Measurements from ENCODE around the gene NCBP2. TPM values are rescaled to one million over a fixed set of nuclear protein-coding genes. Genes with fewer than 3 reads are reported as not detected.

Gene NCBP2
- polyA plus RNA-seq, 1 of the 3 experiments (the other 2 are of a cell fraction) = 128 TPM

GRCh38 chr3:196962108-196962929, 20.0 kb upstream of the NCBP2 start:
- H3K79me2 ChIP-seq (ENCODE audit: insufficient read depth) = no peaks in the 10 kb centered on the region
- no peaks in the 10 kb centered on the region for H4K20me1 ChIP-seq (ENCODE audit: insufficient read depth)
- H3K4me1 ChIP-seq (ENCODE audit: control insufficient read depth in 1 of 2, insufficient read depth in 2 of 2, low read depth in 1 of 2, low read length in 1 of 2) = no peaks in the 10 kb centered on the region
- H3K4me2 ChIP-seq = no peak overlapping the region
- H3K9ac ChIP-seq = no peak overlapping the region
- H2AFZ ChIP-seq (ENCODE audit: low read depth) = no peak overlapping the region
- ChIA-PET POLR2A (no interaction called here), CTCF (no interaction called here)
- H3K4me3 ChIP-seq (ENCODE audit: low read depth in 2 of 2, low read length in 1 of 2) = no peak overlapping the region
- DNase-seq = no peak
- no peak overlapping the region for H3K27ac ChIP-seq (ENCODE audit: low read depth in 2 of 2, low read length in 1 of 2)
- H3K9me3 ChIP-seq = no peaks in the 10 kb centered on the region
- H3F3A ChIP-seq (replicated peaks; ENCODE audit: insufficient read depth) = no peaks in the 10 kb centered on the region
- H3K9me2 ChIP-seq = no peaks in the 10 kb centered on the region
- no peak for TF ChIP-seq MXI1 (IDR thresholded peaks at IDR 0.05; ENCODE audit: low read depth, low read length)
- H3K36me3 ChIP-seq (replicated peaks in 1 of 2; ENCODE audit: control insufficient read depth in 1 of 2, insufficient read depth in 2 of 2, low read length in 1 of 2) = no peaks in the 10 kb centered on the region
- WGBS (ENCODE audit: low lambda C conversion rate) = 81% methylated on average over 9 of the region's 9 CpGs
- no peaks in the 10 kb centered on the region for H3K27me3 ChIP-seq (ENCODE audit: insufficient read depth)

GRCh38 chr3:196954832-196955231, 12.5 kb upstream of the NCBP2 start:
- CTCF ChIA-PET = interaction anchor here (0.6 to 5.4 kb wide), 3 partner anchors 12 to 426 kb away, joined by 3 to 26 read pairs (median 3); partner anchors contain the start of gene NCBP2
- TF ChIP-seq GABPA (IDR thresholded peaks at IDR 0.05; ENCODE audit: low read depth) (no peak), RXRA (IDR thresholded peaks at IDR 0.05; ENCODE audit: borderline replicate concordance, low read depth) (no peak), MEF2A (IDR thresholded peaks at IDR 0.05; ENCODE audit: borderline replicate concordance, low read depth) (no peak), CHD2 (IDR thresholded peaks at IDR 0.05; ENCODE audit: low read length, partially characterized antibody) (no peak)
- WGBS (ENCODE audit: low lambda C conversion rate) = 82% methylated on average over 7 of the region's 7 CpGs
- H3K4me2 ChIP-seq = no peak overlapping the region
- no peaks in the 10 kb centered on the region for H3K79me2 ChIP-seq (ENCODE audit: insufficient read depth)
- no peaks in the 10 kb centered on the region for H3K4me1 ChIP-seq (ENCODE audit: control insufficient read depth in 1 of 2, insufficient read depth in 2 of 2, low read depth in 1 of 2, low read length in 1 of 2)
- H3K27me3 ChIP-seq (ENCODE audit: insufficient read depth) = no peaks in the 10 kb centered on the region
- no peaks in the 10 kb centered on the region for H3K9me3 ChIP-seq
- H3F3A ChIP-seq (replicated peaks; ENCODE audit: insufficient read depth) = no peaks in the 10 kb centered on the region
- no peak overlapping the region for H3K4me3 ChIP-seq (ENCODE audit: low read depth in 2 of 2, low read length in 1 of 2)
- no peaks in the 10 kb centered on the region for H3K9me2 ChIP-seq
- H4K20me1 ChIP-seq (ENCODE audit: insufficient read depth) = no peaks in the 10 kb centered on the region
- H3K36me3 ChIP-seq (replicated peaks in 1 of 2; ENCODE audit: control insufficient read depth in 1 of 2, insufficient read depth in 2 of 2, low read length in 1 of 2) = no peaks in the 10 kb centered on the region
- no peak overlapping the region for H2AFZ ChIP-seq (ENCODE audit: low read depth)
- no peak overlapping the region for H3K27ac ChIP-seq (ENCODE audit: low read depth in 2 of 2, low read length in 1 of 2)
- POLR2A ChIA-PET = no interaction called here
- H3K9ac ChIP-seq = no peak overlapping the region
- no peak for DNase-seq

GRCh38 chr3:196951371-196951770, 9.0 kb upstream of the NCBP2 start:
- Histone ChIP-seq H3K9me3 (no peaks in the 10 kb centered on the region), H3K36me3 (replicated peaks in 1 of 2; ENCODE audit: control insufficient read depth in 1 of 2, insufficient read depth in 2 of 2, low read length in 1 of 2) (no peaks in the 10 kb centered on the region), H3F3A (replicated peaks; ENCODE audit: insufficient read depth) (no peaks in the 10 kb centered on the region), H3K9ac (no peak overlapping the region), H3K4me1 (ENCODE audit: control insufficient read depth in 1 of 2, insufficient read depth in 2 of 2, low read depth in 1 of 2, low read length in 1 of 2) (no peaks in the 10 kb centered on the region), H2AFZ (ENCODE audit: low read depth) (no peak overlapping the region), H3K27ac (ENCODE audit: low read depth in 2 of 2, low read length in 1 of 2) (no peak overlapping the region), H3K4me3 (ENCODE audit: low read depth in 2 of 2, low read length in 1 of 2) (no peak overlapping the region), H3K9me2 (no peaks in the 10 kb centered on the region), H3K79me2 (ENCODE audit: insufficient read depth) (no peaks in the 10 kb centered on the region), H3K4me2 (no peak overlapping the region), H3K27me3 (ENCODE audit: insufficient read depth) (no peaks in the 10 kb centered on the region), H4K20me1 (ENCODE audit: insufficient read depth) (no peaks in the 10 kb centered on the region)
- TF ChIP-seq IRF3 (IDR thresholded peaks at IDR 0.05; ENCODE audit: low read depth, low read length) = no peak
- no peak for TF ChIP-seq RAD21 (IDR thresholded peaks at IDR 0.05; ENCODE audit: low read length)
- no peak for TF ChIP-seq EP300 (IDR thresholded peaks at IDR 0.05; ENCODE audit: borderline replicate concordance in 1 of 2, low read depth in 1 of 2, low read length in 1 of 2)
- TF ChIP-seq FOSL2 (IDR thresholded peaks at IDR 0.05; ENCODE audit: borderline replicate concordance, low read depth) = no peak
- TF ChIP-seq NFIC (IDR thresholded peaks at IDR 0.05; ENCODE audit: borderline replicate concordance) = no peak
- TF ChIP-seq GATA2 (CRISPR knock-in tag; IDR thresholded peaks at IDR 0.05) = no peak
- no peak for TF ChIP-seq TEAD4 (IDR thresholded peaks at IDR 0.05; ENCODE audit: borderline replicate concordance, insufficient read depth)
- TF ChIP-seq TCF12 (IDR thresholded peaks at IDR 0.05) = no peak
- TF ChIP-seq YY1 (IDR thresholded peaks at IDR 0.05; ENCODE audit: low read depth) = no peak
- POLR2A ChIA-PET = interaction anchor here (0.5 kb wide), 1 partner anchor 9 kb away, joined by 3 read pairs; the partner anchor contains the start of gene NCBP2
- 97% methylated on average over 3 of the region's 3 CpGs for WGBS (ENCODE audit: low lambda C conversion rate)
- CTCF ChIA-PET = interaction anchor here (1.2 to 5.4 kb wide), 2 partner anchors 17 to 19 kb away, joined by 3 to 26 read pairs; partner anchors contain the start of gene PIGZ
- DNase-seq = no peak

Data from SK-N-SH (cell line).